Heart left ventricle (tissue), 13 donors: ENCODE measurements around the gene UBQLN4.

Experiments
- POLR2A ChIP-seq, 2 donors: fragments of 450-650 bp; IDR thresholded peaks; one replicate each; pipeline ENCODE4 v1.6.1; 2017; ENCODE audit warnings: antibody characterized with exemption in 2 of 2, mild to moderate bottlenecking in 2 of 2, moderate library complexity in 2 of 2
- TF ChIP-seq, protein P1 (sequence below), 12 donors: fragments of 200-600 bp; sonication (generic) in 4 of 12; IDR thresholded peaks; one replicate each; pipeline versions ENCODE4 v1.5.0 to v1.8.0; 2018 to 2022; ENCODE audit warnings: antibody characterized with exemption in 12 of 12, mild to moderate bottlenecking in 5 of 12
- donor health status: ischemic (EF 13 %, LVEDD 7.1; RV severe dilation, severe dysfunction).
- donor health status: DM: no; HTN: yes; CAD: no.
- donor health status: DM: no; HTN: no; CAD: no.
- donor health status: ischemic (EF 25% LVEDD 6.9; RV normal size, moderate dysfunction).
- donor health status: ischemic (EF 25% LVEDD 5.7; RV mildly dilated, moderate dysfunction).
- donor health status: ischemic (EF 35%, LVEDD 5.7; RV mildly dilated, moderate dysfunction).
- donor health status: nonischemic (EF 11% LVEDD 7.7; RV severe dilation, severe dysfunction).
- donor health status: DM: yes; HTN: yes; CAD: no.
- donor health status: PGD.
- donor health status: ischemic (EF 29% LVEDD 5.4; RV normal size, mild dysfunction).
- donor health status: nonischemic (EF 23%, LVEDD 6.1; RV moderate dilation, normal function).

DNA sequence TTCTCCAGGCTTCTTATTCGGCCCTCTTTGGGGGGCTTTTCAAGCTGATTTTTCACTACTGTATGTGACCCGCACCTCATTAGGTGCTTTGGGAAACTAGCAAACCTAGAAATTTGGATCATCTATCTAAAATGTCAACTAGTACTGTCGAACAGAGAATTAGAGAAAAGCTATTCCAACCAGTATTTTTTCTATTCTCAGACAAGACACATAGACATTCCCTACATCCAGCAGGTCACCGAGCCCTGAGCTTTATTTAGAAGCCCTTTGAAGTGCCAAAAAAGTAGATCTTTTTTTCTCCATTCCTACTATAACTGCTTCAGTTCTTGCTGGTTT is 32.5 kb downstream of the UBQLN4 start:
- TF ChIP-seq, protein P1, sequence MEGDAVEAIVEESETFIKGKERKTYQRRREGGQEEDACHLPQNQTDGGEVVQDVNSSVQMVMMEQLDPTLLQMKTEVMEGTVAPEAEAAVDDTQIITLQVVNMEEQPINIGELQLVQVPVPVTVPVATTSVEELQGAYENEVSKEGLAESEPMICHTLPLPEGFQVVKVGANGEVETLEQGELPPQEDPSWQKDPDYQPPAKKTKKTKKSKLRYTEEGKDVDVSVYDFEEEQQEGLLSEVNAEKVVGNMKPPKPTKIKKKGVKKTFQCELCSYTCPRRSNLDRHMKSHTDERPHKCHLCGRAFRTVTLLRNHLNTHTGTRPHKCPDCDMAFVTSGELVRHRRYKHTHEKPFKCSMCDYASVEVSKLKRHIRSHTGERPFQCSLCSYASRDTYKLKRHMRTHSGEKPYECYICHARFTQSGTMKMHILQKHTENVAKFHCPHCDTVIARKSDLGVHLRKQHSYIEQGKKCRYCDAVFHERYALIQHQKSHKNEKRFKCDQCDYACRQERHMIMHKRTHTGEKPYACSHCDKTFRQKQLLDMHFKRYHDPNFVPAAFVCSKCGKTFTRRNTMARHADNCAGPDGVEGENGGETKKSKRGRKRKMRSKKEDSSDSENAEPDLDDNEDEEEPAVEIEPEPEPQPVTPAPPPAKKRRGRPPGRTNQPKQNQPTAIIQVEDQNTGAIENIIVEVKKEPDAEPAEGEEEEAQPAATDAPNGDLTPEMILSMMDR (IDR thresholded peaks at IDR 0.05), result no peak
- no peak for TF ChIP-seq POLR2A (IDR thresholded peaks at IDR 0.05)
